GM19238 (cell line): ENCODE results near the gene SMYD3.

Experiments
- DNase-seq: peaks from one replicate; pipeline ENCODE4 v3.0.0; 2011; ENCODE audit warnings: low spot score; ENCODE audit not compliant: insufficient read length

SMYD3 gene

GRCh38 chr1:246417152-246417812, 89.8 kb downstream of the SMYD3 start:
- DNase-seq = no peak

DNA sequence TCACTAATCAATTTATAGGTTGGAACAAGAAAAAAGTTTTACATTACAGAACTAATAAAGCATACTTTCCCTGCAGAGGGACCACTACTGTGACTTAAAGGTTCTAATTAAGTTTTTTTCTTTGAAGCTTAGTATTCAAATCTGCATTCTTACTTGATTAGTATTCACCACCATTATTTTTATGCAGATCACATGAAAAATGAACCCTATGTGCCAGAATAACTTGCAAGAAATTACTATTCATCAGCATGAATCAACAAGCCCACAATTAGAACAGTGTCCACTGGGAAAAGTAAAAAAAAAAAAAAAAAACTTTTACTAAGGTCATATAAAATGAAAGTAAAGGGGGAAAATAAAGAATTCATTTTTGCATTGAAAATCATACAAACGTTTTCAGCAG, 90.8 kb downstream of the SMYD3 start:
- DNase-seq = no peak

GRCh38 chr1:246415028-246415427, 92.1 kb downstream of the SMYD3 start:
- DNase-seq = no peak

DNA sequence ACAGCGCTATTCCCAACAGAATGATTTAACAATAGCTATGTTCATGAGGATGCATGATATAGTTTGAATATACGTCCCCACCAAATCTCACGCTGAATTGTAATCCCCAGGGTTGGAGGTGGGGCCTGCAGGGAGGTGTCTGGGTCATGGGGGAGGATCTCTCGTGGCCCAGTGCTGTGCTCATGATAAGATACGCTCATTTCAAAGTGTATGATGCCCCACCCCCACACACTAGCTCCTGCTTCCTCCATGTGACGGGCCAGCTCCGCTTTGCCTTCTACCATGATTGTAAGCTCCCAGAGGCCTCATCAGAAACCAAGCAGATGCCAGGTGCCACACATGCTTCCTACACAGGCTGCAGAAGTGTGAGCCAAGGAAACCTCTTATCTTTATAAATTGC, 93.6 kb downstream of the SMYD3 start:
- no peak for DNase-seq

DNA sequence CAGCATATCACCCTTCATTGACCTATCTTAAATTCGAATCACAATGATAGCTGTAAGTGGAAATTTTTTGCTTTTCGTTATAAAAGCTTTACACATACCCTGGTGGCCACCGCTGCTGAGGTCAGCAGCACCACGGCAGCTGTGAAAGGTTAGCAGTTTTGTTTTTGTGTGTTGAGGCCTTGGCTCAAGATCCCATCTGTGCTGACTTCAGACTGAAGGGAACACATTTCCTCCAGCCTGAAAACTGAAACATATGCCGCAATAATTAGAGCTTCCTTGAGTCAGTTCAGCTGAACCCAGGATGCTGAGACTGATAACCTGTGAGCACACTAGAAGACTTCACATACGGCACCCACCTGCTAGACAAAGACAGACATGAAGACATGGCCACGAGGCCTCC, 103.0 kb downstream of the SMYD3 start:
- no peak for DNase-seq

DNA sequence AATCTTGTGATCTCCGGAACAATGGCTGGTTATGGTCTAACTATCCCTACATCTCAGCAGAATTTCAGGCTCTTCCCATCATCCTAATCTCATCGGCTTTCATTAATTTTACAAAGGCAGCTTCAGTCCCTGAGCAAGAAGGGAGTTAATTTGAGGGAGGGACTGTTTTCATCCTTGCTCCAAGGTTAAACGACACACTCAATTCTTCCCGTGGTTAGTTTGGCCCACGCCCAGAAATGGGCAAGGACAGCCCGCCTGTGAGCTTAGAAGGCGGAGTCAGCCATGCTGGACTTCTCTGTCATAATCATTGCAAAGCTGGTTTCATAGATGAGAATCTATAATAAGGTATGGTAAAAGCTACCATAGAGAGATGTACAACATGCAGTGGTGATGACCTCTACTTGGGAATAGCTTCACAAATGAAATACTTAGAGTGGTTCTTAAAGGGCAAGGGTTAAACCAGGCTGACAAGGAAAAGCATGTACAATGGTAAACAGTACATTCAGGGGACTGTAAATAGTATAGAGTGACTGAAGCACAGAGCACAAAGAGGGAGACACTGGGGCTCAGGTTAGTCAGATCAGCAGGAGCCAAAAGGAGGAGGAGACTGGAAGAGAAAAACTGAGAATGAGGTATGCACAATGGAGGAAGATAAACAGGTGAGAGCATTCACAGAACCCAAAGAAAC, 108.8 kb downstream of the SMYD3 start:
- no peak for DNase-seq

- DNase-seq = no peak
Observed at GRCh38 chr1:246397046-246397445, 110.0 kb downstream of the SMYD3 start.

DNA sequence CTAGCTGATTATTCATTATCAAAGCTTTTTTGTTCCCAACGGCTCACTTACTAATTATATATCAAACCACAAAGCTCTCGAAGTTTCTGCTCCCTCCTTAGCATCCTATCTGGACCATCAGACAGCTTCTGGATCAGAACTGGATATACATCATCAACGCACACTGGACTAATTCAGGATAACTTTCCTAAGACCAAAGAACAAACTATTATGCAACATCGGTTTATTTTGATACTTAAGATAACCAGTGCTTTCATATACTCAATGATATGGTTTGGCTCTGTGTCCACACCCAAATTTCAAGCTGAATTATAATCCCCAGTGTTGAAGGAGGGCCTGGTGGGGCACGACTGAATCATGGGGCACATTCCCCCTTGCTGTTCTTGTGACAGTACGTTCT, 110.8 kb downstream of the SMYD3 start:
- no peak for DNase-seq

- DNase-seq = no peak
Observed at GRCh38 chr1:246394121-246394520, 113.0 kb downstream of the SMYD3 start.

DNA sequence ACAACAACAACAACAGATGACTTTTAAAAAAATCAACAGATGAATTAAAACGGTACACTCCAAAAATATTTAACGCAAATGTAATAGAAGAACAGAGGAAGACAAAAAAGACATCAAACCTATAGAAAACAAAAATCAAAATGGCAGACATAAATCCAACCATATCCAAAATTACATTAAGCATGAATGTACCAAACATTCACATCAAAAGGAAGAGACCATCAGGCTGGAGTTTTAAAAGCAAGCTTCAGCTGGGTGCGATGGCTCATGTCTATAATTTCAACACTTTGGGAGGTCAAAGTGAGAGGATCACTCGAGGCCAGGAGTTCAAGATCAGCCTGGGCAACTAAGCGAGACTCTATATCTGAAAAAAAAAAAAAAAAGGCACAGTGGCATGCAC, 116.2 kb downstream of the SMYD3 start:
- no peak for DNase-seq

DNA sequence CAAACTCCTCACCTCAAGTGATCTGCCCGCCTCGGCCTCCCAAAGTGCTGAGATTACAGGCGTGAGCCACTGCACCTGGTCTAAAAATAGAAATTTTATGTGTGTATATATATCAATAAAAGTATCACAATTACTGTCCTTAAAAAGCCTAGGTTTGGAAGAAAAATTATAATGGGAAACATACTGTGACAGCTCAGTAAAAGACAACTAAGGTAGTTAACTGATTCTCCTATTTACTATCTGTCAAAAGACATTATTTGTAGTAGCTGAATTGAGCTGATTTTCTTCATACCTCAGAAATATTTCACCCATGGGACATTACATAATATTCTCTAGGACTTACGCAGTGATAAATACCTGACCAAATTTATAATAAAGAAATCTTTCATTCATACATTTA, 122.5 kb downstream of the SMYD3 start:
- no peak for DNase-seq

- no peak for DNase-seq
Observed at GRCh38 chr1:246383791-246384190, 123.3 kb downstream of the SMYD3 start.

DNA sequence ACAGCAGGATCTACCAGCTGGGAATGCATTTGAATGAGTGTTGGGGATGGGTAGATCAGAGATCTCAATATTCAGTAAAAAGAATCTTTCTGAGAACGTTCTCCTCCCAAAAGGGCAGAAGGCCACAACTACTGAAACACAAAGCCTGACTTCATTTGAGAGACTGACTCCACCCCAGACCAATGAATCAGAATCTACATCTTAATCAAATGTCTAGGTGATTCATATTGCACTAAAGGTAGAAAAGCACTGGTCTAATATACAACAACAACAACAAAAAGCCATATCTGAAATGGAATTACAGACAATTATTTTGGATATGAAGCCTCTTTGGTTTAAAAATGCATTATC, 123.9 kb downstream of the SMYD3 start:
- DNase-seq = no peak

GRCh38 chr1:246382589-246383238, 124.4 kb downstream of the SMYD3 start:
- DNase-seq = no peak

DNA sequence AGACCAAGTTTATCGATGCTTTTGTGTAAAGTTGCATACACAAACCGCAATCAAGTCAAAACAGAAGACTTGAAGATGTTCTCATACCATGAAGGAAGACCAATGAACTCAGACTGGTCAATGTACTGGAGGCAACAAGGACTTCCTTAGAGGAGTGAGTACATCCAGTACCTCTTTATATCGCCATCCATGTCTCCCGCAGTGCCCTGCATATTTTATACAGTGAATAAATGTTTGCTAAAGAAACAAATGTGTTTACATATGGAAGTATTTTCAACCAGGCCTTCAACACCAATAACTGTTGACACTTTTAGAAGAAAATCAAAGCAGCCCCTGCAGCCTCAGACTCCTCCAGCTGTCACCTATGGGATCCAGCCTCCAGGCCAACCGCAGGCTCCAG, 125.6 kb downstream of the SMYD3 start:
- no peak for DNase-seq

- DNase-seq = no peak
Observed at GRCh38 chr1:246377625-246378153, 129.4 kb downstream of the SMYD3 start.

GRCh38 chr1:246373828-246374569, 133.1 kb downstream of the SMYD3 start:
- DNase-seq = no peak

GRCh38 chr1:246372559-246372958, 134.5 kb downstream of the SMYD3 start:
- DNase-seq = no peak

DNA sequence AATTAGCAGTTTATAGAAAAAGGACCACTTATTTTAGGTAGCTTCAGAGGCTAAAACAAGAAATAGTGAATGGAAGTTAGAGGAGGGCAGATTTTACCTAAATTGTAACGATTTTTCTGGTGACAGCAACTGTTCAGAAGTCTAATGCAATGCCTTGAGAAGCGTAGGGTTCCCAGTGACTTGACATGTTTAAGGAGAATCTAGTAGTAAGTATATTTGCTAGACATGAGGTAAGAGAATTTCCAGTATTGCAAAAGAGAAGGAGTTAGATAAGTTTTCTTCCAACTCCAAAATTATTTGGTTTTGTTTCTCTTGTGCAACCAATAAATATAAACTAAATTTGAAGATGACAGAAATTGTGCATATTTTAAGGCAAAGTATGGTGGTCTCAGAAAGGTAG, 140.0 kb downstream of the SMYD3 start:
- no peak for DNase-seq

- DNase-seq = no peak
Observed at GRCh38 chr1:246365708-246366107, 141.4 kb downstream of the SMYD3 start.

DNA sequence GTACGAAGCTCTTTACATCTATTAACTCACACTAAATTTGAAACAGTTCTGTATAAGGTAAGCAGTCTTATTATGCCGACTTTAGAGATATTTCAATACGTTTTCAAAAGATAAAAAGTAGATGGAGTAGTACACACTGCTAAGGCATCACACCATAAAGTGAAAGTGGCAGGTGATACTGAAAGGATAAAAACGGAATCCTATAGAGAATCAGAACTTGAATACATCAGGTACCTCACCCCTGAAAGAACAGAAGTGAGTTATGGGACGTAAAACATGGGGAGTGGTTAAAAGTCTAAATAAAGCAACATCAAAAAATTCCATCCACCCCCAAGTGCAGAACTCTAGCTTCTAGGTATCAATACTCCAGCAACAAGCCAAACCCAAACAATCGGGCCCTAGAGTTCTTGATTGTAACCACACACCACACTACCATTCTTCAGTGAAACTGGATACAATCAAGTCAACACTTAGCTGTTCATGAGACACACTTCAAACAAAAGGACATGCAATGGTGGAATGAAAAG, 142.6 kb downstream of the SMYD3 start:
- no peak for DNase-seq
